Tibial nerve (tissue), 3 donors: ENCODE results near the gene PRPF19.

Experiments used
- EP300 ChIP-seq, 2 donors: sonication (generic); formaldehyde crosslinking; IDR thresholded peaks; one replicate each; pipeline ENCODE4 v1.6.1; 2017; ENCODE audit warnings: antibody characterized with exemption in 2 of 2, mild to moderate bottlenecking in 1 of 2
- POLR2A ChIP-seq, 2 donors: fragments of 450-650 bp; IDR thresholded peaks; one replicate each; pipeline ENCODE4 v1.6.1; 2017; ENCODE audit warnings: antibody characterized with exemption in 2 of 2, mild to moderate bottlenecking in 2 of 2, moderate library complexity in 2 of 2

GRCh38 chr11:60851327-60852104 is 54.9 kb downstream of the PRPF19 start:
- no peak for TF ChIP-seq POLR2A (IDR thresholded peaks at IDR 0.05)
- TF ChIP-seq EP300 (IDR thresholded peaks at IDR 0.05), result no peak
